Progenitor cell of endocrine pancreas (in vitro differentiated cells): ENCODE data around the gene TSHB. TPM values are rescaled to one million over a fixed set of nuclear protein-coding genes. Genes with fewer than 3 reads are reported as not detected.

Source experiments
- DNase-seq: peaks from one replicate; pipeline ENCODE4 v3.0.0; 2021; ENCODE audit warnings: low spot score; ENCODE audit not compliant: unreplicated experiment
- H3K27ac Mint-ChIP-seq: 2 replicates; pipeline ENCODE4 v1.8.0; 2021; ENCODE audit warnings: mild to moderate bottlenecking, moderate library complexity, mixed read lengths
- H3K27me3 Mint-ChIP-seq: 2 replicates; pipeline ENCODE4 v1.8.0; 2021; ENCODE audit warnings: mixed read lengths
- H3K36me3 Mint-ChIP-seq: 2 replicates; pipeline ENCODE4 v1.8.0; 2022; ENCODE audit warnings: mixed read lengths; ENCODE audit not compliant: insufficient read depth
- H3K4me1 Mint-ChIP-seq: 2 replicates; pipeline ENCODE4 v1.8.0; 2021; ENCODE audit warnings: low read depth, mixed read lengths
- H3K4me3 Mint-ChIP-seq: 2 replicates; pipeline ENCODE4 v1.8.0; 2021; ENCODE audit warnings: low read depth, mild to moderate bottlenecking, moderate library complexity, mixed read lengths
- H3K9me3 Mint-ChIP-seq: 2 replicates; pipeline ENCODE4 v1.8.0; 2021; ENCODE audit warnings: low read depth, mixed read lengths
- CTCF ChIP-seq: fragments of 200-600 bp; sonication (generic); IDR thresholded peaks from one replicate; pipeline ENCODE4 v1.5.0; 2021; ENCODE audit warnings: antibody characterized with exemption, mild to moderate bottlenecking; ENCODE audit not compliant: unreplicated experiment
- total RNA-seq: library from RNA; stranded (reverse); gene quantifications from 2 replicates; pipeline ENCODE4 v1.2.1, GENCODE V29; 2021

TSHB gene
- total RNA-seq, 1 donor from 2014 or later = not detected

DNA sequence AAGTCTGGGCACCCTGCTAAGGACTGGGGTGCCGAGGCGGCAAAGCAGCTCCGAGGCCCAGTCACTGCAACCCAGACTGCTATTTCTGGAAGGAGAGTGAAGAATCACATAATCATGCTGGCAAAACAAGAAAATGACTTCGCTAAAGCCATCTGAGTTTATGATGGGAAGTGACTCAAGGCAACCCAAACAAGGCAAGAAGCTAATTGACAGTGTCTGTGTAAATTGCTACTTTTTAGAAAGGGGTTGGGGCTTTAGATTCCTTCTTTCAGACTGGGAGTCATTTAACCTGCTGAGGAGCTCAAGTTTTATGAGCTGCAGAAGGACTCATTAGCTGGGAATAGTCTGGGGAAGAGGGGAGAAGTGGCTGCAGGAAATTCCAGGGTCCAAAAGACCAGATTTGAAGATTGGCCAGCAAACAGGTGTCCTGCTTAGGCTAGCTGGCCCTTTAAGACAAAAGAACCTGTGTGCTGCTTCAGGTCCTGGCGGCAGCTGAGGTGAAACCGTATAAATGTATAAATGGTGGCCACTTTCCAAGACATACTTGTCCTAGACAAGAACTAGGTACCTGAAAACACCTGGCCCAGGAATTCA lies 28.1 kb downstream of the TSHB start:
- H3K36me3 Mint-ChIP-seq = peaks cover 7% of the 10 kb centered on the region
- no peak overlapping the region for H3K27ac Mint-ChIP-seq
- no peak overlapping the region for H3K4me3 Mint-ChIP-seq
- no peak for TF ChIP-seq CTCF
- peaks cover 7% of the 10 kb centered on the region for H3K4me1 Mint-ChIP-seq
- DNase-seq = no peak
- H3K9me3 Mint-ChIP-seq = no peaks in the 10 kb centered on the region
- H3K27me3 Mint-ChIP-seq = no peaks in the 10 kb centered on the region

GRCh38 chr1:115059316-115059715 lies 29.7 kb downstream of the TSHB start:
- no peak for DNase-seq
- Mint-ChIP-seq H3K27me3 (no peaks in the 10 kb centered on the region), H3K27ac (no peak overlapping the region), H3K4me1 (peaks cover 7% of the 10 kb centered on the region), H3K4me3 (no peak overlapping the region), H3K36me3 (peaks cover 10% of the 10 kb centered on the region), H3K9me3 (no peaks in the 10 kb centered on the region)
- TF ChIP-seq CTCF = no peak

- H3K4me3 Mint-ChIP-seq = no peak overlapping the region
- H3K4me1 Mint-ChIP-seq = peaks cover 7% of the 10 kb centered on the region
- H3K27me3 Mint-ChIP-seq = no peaks in the 10 kb centered on the region
- no peak overlapping the region for H3K27ac Mint-ChIP-seq
- TF ChIP-seq CTCF = no peak
- no peak for DNase-seq
- H3K36me3 Mint-ChIP-seq = peaks cover 11% of the 10 kb centered on the region
- H3K9me3 Mint-ChIP-seq = no peaks in the 10 kb centered on the region
These were observed 30.9 kb downstream of the TSHB start for GRCh38 chr1:115060501-115060900.

- no peak for DNase-seq
- Mint-ChIP-seq H3K9me3 (peaks cover 2% of the 10 kb centered on the region), H3K27ac (no peak overlapping the region), H3K4me1 (peaks cover 7% of the 10 kb centered on the region), H3K27me3 (no peaks in the 10 kb centered on the region), H3K4me3 (no peak overlapping the region), H3K36me3 (peaks cover 14% of the 10 kb centered on the region)
- no peak for TF ChIP-seq CTCF
These were observed 32.9 kb downstream of the TSHB start for GRCh38 chr1:115062542-115063004.

GRCh38 chr1:115063228-115063901 lies 33.7 kb downstream of the TSHB start:
- TF ChIP-seq CTCF = no peak
- peaks cover 7% of the 10 kb centered on the region for H3K4me1 Mint-ChIP-seq
- no peak overlapping the region for H3K4me3 Mint-ChIP-seq
- H3K9me3 Mint-ChIP-seq = peaks cover 2% of the 10 kb centered on the region
- no peak overlapping the region for H3K27ac Mint-ChIP-seq
- H3K36me3 Mint-ChIP-seq = peaks cover 14% of the 10 kb centered on the region
- H3K27me3 Mint-ChIP-seq = no peaks in the 10 kb centered on the region
- no peak for DNase-seq
